ENCODE measurements around the gene WASHC4. TPM values are rescaled to one million over a fixed set of nuclear protein-coding genes. Genes with fewer than 3 reads are reported as not detected.

Gene WASHC4
- total and polyA plus RNA-seq, 4 experiments from 2014 or later = 36.7 to 75.4 (median 54.7) TPM

Other genes with a start within 250 kb of the WASHC4 start
- gene SLC41A2, start 149.4 kb upstream of the WASHC4 start, total RNA-seq = 1 to 10 TPM; 3.6 to 3.7 TPM
- gene SLC41A2, start 149.4 kb upstream of the WASHC4 start, polyA plus RNA-seq = under 1 TPM; 0.07 to 0.41 TPM
- 10 to 100 TPM; 15.7 to 16.2 TPM for gene NOPCHAP1, start 121.4 kb upstream of the WASHC4 start, total RNA-seq
- gene NOPCHAP1, start 121.4 kb upstream of the WASHC4 start, polyA plus RNA-seq = 10 to 100 TPM; 12.1 to 13.5 TPM
- under 1 TPM; 0.15 to 0.72 TPM for gene ALDH1L2, start 23.3 kb upstream of the WASHC4 start, total RNA-seq
- gene ALDH1L2, start 23.3 kb upstream of the WASHC4 start, polyA plus RNA-seq = under 1 TPM in 1 of 2 donors, not detected in 1; 0.08 TPM
- gene APPL2, start 128.4 kb downstream of the WASHC4 start, total RNA-seq = 10 to 100 TPM; 56.0 to 61.0 TPM
- gene APPL2, start 128.4 kb downstream of the WASHC4 start, polyA plus RNA-seq = 10 to 100 TPM in 1 of 2 donors, 1 to 10 TPM in 1; 8.8 to 15.1 TPM
- 10 to 100 TPM; 12.1 to 14.6 TPM for gene C12orf75, start 223.0 kb downstream of the WASHC4 start, total RNA-seq
- gene C12orf75, start 223.0 kb downstream of the WASHC4 start, polyA plus RNA-seq = 100 to 1,000 TPM in 1 of 2 donors, 10 to 100 TPM in 1; 83.4 to 117 TPM

All from CD4-positive, alpha-beta memory T cell (primary cell).